PFSK-1 (cell line): ENCODE measurements around the gene APOM.

Experiments used
- FOXP2 ChIP-seq: optimal IDR thresholded peaks from 2 replicates; pipeline ENCODE3; 2011; ENCODE audit warnings: borderline replicate concordance, control low read depth, inconsistent platforms; ENCODE audit not compliant: insufficient read depth; ENCODE audit errors: extremely low read length, extremely low read depth
- POLR2AphosphoS5 ChIP-seq: IDR thresholded peaks from 2 replicates; pipeline ENCODE4 v1.6.1; 2012; ENCODE audit warnings: low read depth, mild to moderate bottlenecking, control low read depth, low read length, moderate library complexity
- SIN3A ChIP-seq: IDR thresholded peaks from 2 replicates; pipeline ENCODE4 v1.6.1; 2012; ENCODE audit warnings: mild to moderate bottlenecking, low read length, moderate library complexity, borderline replicate concordance; ENCODE audit not compliant: insufficient read depth
- TF ChIP-seq, protein P1 (sequence below), 2 experiments: IDR thresholded peaks; 2 replicates each; pipeline versions ENCODE4 v1.6.1 to v1.8.0; 2011 to 2012; ENCODE audit warnings: low read depth in 2 of 2, low read length in 2 of 2, control low read depth in 1 of 2, inconsistent platforms in 1 of 2, mild to moderate bottlenecking in 1 of 2, moderate library complexity in 1 of 2; ENCODE audit not compliant: insufficient read depth in 1 of 2

DNA sequence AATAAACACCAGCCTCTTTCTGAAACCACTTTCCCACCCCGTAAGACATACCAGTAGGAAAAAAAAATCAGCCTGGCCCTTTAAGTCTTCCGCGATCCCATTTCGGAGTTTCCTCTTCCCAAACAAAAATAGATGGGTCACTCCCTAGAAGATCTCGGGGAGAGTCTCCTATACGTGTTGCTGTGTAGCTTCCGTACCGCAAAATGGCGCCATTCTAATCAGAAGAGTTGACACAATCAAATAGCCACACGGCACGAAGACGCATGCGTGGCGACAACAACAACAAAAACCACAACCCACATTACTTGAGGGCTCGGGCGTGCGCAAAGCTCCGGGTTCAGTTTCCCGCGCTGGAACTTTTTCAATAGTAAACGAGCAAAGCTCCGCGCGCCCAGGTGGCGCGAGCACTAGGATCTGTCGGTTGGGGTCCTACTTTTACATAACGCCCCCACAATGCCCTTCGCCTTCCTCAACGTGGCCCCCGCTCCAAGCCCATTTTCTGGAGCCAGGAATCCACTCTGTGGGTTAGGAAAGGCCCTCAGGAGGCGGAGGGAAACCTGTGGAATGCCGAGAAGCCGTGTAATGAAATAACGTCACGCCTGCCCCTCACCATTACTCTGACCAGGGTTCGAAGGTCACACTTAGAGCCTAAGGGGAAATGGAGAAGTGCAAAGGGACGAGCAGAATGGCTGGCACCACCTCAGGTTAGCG is 9.3 kb downstream of the APOM start, which contains the start of gene GPANK1:
- TF ChIP-seq POLR2AphosphoS5 (peak; percentile 56), FOXP2 (peak; percentile 95), SIN3A (0 out of 2 replicates have a peak, but pooled peaks have one; percentile 66)
- TF ChIP-seq, protein P1, sequence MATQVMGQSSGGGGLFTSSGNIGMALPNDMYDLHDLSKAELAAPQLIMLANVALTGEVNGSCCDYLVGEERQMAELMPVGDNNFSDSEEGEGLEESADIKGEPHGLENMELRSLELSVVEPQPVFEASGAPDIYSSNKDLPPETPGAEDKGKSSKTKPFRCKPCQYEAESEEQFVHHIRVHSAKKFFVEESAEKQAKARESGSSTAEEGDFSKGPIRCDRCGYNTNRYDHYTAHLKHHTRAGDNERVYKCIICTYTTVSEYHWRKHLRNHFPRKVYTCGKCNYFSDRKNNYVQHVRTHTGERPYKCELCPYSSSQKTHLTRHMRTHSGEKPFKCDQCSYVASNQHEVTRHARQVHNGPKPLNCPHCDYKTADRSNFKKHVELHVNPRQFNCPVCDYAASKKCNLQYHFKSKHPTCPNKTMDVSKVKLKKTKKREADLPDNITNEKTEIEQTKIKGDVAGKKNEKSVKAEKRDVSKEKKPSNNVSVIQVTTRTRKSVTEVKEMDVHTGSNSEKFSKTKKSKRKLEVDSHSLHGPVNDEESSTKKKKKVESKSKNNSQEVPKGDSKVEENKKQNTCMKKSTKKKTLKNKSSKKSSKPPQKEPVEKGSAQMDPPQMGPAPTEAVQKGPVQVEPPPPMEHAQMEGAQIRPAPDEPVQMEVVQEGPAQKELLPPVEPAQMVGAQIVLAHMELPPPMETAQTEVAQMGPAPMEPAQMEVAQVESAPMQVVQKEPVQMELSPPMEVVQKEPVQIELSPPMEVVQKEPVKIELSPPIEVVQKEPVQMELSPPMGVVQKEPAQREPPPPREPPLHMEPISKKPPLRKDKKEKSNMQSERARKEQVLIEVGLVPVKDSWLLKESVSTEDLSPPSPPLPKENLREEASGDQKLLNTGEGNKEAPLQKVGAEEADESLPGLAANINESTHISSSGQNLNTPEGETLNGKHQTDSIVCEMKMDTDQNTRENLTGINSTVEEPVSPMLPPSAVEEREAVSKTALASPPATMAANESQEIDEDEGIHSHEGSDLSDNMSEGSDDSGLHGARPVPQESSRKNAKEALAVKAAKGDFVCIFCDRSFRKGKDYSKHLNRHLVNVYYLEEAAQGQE (IDR thresholded peaks at IDR 0.05; ENCODE audit: insufficient read depth in 1 of 2, low read depth in 2 of 2, low read length in 2 of 2): no peak
